Islet of Langerhans (tissue), 1 donor: Measurements from ENCODE around the gene CEP131.

Source experiments
- FAIRE-seq: peaks from one replicate; lab custom pipeline; 2011; peaks lifted over from hg19 to GRCh38; lab: Jason Lieb, UNC

The CEP131 gene

DNA sequence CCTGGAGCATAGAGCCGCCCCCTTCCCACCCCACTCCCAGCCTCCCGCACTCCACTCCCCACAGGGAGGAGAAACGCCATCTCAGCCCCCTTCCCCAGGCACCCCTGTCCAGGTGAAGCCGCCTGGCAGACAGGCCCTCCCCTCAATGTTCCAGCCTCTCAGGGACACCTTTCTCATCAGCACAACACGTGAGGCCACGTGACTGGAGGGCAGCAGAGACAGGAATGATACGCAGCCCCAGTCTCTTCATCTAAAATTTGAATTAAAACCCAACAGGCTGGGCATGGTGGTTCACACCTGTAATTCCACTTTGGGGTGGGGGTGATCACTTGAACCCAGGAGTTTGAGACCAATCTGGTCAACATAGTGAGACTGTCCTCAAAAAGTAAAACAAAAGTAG, 36.6 kb downstream of the CEP131 start:
- no peak for FAIRE-seq

GRCh38 chr17:81184555-81184954, 38.2 kb downstream of the CEP131 start:
- FAIRE-seq, result no peak

DNA sequence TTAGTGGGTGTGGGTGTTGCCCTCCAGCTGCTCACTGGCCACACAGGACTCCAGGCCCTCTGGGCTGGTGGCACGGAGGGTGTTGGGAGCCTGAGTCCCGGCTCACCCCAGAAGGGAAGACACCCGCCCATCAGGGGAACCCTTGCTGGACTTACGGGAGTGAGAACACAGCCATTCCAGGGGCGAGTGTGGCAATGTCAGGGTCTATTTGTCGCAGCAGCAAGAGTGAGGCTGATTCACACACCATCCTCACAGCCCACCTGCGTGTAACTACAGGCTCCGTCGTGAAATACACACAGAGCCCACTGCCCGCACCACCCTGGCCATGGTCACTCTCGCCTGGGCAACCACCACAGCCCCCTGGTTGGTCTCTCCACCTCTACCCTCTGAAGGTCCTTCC, 39.0 kb downstream of the CEP131 start:
- FAIRE-seq, result no peak

- FAIRE-seq, result no peak
These were observed 39.4 kb downstream of the CEP131 start for GRCh38 chr17:81183316-81183715.

DNA sequence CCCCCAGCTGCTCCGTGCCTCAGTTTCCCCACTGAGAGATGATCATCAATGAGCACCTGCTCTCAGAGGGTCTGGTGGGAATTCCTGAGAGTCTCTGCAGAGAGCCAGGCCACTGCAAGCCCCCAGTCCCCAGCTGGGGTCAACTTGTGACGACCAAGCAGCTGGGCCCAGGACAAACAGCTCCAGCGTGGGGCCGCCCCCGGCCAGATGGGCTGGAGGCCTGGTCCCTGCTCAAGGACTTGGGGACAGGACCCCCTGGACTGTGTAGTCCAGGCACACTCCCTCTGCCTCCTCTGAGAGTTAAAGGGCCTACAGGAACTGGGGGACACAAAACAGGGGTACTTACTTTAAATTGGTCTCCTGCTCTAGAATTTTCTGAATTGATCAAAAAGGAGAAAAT, 40.2 kb downstream of the CEP131 start:
- FAIRE-seq, result no peak

GRCh38 chr17:81181811-81182185, 41.0 kb downstream of the CEP131 start:
- no peak for FAIRE-seq

DNA sequence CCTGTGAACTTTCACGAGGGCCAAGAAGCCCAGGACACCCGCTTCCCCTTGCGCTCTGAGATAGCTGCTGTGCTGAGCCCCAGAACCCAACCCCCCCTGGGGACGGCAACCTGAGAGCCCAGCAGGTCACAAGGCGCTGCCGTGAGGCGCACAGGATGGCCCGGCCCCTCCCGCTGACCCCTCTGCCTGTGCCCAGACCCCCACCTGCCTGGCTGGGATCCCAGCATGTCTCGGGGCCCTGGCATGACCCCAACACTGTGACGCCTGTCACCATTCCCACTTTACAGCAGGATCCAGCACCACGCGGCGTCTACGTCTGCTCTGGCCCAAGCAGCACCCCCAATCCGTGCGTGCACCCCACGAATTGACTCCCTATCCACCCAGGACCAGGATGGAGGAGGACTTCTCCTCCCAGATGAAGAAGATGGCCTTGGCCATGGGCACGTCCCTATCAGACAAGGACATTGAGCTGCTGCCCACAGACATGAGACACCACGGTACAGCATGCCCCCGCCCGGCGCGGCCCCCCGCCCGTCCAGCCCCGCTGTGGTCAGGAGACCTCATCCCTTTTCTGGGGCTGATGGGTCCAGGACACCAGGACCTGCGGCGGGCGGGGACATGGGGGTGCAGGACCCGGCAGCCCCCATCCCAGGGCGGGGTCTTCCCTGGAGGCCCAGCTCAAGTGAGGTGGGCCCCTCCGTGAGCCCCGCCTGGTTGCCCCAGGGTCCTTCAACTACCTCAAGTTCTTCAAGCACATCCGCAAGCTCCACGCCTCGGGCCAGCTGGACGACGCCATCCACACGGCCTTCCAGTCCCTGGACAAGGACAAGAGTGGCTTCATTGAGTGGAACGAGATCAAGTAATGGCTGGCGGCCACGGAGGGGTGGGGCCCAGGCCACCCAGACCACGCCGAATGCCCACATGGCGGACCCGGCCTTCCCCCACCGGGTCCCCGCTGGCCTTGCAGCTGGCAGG, 41.6 kb downstream of the CEP131 start:
- no peak for FAIRE-seq

DNA sequence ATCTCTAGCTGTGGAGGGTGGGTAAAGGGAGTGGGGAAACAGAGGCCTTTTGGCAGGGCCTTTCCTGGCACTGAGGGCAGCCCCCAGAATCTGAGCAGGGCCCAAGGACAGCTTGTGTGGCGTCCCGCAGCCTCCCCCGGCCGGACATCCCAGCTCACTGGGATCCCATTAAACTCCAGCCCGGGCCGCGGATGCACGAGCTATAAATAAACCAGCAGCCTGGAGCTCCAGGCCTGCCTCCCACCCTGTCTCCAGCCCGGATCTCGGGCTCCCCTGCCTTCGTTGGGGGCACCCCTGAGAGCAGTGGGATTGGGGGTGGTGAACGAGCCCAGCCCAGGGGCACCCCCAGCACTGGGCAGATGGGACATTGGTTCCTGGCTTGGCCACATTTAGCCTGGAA, 42.9 kb downstream of the CEP131 start:
- FAIRE-seq, result no peak

- no peak for FAIRE-seq
These were observed 43.5 kb downstream of the CEP131 start for GRCh38 chr17:81179220-81179619.

DNA sequence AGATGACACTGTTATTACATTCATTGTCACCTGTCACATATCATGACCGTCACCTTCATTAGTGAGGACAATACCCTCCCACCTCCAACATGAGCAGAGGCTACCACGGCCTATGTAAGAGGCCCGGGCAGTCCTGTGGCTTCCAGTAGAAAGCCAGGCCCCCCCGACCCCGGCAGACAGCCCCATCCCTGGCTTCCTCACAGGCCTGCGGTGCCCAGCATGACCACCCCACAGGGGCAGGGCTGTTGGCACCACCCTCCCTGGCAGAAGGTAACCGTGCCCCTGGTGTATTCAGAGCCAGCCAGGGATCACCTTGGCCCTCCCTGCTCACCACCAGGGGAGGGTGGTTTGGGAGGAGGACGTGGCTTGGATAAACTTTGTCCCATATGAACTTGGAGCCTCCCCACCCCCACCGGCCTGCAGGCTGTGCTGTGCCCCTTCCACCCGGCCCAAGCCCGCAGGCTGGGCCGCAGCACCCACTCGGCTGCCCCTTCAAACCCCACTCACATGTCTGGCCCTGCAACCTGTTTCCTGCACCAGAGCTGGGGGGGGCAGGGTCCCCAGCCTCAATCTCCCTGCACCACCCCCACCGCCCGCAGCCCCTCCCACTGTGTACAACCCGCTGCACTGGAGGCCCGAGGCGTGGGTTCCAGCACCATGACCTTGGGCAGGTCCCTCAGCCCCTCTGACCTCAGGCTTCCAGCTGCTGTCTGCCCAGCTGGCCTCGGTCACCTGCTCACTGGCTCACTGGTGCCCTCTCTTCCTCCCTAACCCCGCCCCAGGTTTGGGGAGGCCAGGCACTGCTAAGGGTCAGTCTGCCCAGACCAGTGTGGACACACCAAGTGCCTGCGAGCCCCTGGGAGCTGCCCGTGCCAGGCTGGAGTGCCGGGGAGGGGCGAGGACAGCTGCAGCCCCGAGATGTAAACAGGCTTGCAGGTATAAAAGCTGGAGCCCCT, 44.4 kb downstream of the CEP131 start:
- no peak for FAIRE-seq

GRCh38 chr17:81176666-81177065, 46.1 kb downstream of the CEP131 start:
- FAIRE-seq, result no peak

- FAIRE-seq, result no peak
These were observed 49.0 kb downstream of the CEP131 start for GRCh38 chr17:81173762-81174155.

GRCh38 chr17:81173052-81173761, 49.6 kb downstream of the CEP131 start:
- no peak for FAIRE-seq

GRCh38 chr17:81171941-81172340, 50.8 kb downstream of the CEP131 start:
- FAIRE-seq, result no peak

DNA sequence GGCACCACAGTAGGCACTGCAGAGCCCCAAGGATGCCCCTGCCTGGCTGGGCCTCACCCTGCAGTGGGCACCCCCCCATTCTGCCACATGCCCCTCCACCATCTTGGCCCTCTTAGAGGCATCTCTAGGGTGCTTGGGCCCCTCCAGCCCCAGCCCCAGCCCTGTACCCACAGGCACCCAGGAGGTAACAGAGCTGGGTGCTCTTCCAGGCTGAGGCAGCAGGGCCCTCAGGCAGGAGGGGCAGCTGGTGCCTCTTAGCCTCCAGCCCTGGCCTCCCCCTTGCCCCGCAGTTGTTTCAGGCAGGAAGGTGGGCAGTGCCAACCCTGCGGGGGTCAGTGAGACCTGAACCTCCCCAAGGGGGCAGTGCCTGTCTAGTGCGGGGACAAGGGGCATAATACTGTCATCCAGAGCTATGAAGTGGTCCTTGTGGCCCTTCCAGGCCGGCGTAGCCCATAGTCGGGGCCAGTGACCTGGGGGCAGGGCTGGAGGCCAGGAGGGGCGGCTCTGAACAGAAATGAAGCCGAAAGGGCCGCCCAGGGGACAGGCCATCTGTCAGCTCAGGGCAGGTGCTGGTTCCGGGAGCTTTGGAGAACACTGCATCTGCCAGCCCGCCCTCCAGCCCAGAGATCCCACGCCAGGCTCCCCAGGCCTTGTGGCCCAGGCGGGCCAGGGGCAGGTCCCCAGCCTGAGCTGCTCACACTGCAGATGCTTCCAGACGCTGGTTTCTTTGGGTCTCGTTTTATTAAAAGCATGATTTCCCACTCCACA, 51.9 kb downstream of the CEP131 start:
- FAIRE-seq, result no peak

- FAIRE-seq, result no peak
These were observed 52.9 kb downstream of the CEP131 start for GRCh38 chr17:81169870-81170309.

- FAIRE-seq, result no peak
These were observed 55.1 kb downstream of the CEP131 start for GRCh38 chr17:81167638-81168037.

DNA sequence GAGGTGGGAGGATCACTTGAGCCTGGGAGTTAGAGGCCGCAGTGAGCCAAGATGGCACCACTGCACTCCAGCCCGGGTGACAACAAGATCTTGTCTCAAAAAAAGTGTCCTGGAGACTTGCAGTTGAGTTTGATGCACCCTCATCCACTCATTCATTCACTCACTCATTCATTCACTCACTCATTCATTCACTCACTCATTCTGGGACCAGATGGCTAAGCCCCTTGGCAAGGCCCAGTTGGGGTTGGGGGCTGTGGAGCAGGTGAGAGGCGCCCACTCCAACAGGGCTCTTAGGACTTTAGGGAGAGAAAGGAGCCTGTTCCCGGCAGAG, 55.6 kb downstream of the CEP131 start:
- no peak for FAIRE-seq

DNA sequence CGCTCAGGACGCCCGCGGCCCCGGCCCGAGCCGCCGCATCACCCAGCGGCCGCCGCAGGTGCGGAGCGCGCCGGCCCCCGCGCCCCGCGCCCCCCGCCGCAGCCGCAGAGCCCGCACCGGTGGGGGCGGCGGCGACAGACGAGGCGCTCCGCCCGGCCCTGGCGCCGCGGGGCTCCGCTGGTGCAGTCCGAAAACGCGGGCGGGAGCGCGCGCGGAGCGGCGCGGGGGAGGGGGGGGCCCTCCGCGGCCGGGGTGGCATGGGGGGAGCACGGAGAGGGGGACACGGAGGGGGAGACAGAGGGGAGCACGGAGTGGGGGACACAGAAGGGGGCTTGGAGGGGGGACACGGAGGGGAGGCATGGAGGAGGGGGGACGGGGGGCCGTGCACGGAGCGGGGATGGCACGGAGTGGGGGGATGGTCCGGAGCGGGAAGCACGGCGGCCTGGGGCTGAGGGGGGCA, 56.7 kb downstream of the CEP131 start, which contains the start of gene AATK:
AATK (minus strand) TSS at position 189 of the 460 bp plus-strand sequence. CDS start 229 bp downstream, outside the sequence.
- FAIRE-seq, result no peak

DNA sequence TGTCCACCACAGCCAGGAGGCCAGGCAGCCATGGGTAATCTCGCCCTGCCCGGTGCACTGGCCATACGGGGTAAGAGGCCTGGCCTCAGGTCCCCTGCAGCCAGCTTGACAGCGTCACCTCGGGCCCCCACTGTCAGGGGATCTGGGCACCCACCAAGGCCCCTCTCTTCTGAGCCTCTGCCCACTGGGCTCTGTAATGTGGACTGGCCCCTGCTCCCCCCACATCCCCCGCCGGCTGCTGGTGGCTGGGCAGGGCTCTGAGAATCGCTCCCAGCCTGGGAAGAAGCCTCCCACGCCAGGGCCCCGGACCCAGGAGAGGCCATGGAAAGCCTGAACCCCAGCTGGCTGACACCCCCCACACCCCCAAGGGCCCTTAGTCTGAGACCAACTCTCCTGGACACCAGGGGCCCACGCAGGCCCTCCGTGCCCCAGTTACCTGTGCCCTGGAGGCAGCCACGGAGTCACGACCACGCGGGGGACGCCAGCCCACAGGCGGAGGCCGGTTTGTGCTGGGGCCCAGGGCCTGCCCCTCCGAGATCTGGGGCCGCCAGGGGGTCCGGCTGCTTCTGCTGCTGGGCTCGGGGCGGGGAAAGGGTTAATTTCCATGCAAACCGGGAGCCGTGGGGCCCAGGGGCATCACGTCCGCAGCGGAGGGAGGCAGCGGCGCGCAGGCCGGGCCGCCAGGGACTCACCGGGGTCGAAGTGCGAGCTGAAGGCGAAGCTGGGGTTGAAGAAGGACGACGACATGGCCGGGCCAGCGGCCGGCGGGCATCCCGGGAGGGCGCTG, 57.3 kb downstream of the CEP131 start, which contains the start of gene PVALEF:
PVALEF (plus strand) TSS at position 262 of the 787 bp plus-strand sequence. CDS start 15,720 bp downstream, outside the sequence.
- no peak for FAIRE-seq
